Measurements from ENCODE around the gene EPS8L2.

The EPS8L2 gene

GRCh38 chr11:763549-764321 lies 57.7 kb downstream of the EPS8L2 start:
- H3K27me3 Mint-ChIP-seq (ENCODE audit: low read depth): no peaks in the 10 kb centered on the region

DNA sequence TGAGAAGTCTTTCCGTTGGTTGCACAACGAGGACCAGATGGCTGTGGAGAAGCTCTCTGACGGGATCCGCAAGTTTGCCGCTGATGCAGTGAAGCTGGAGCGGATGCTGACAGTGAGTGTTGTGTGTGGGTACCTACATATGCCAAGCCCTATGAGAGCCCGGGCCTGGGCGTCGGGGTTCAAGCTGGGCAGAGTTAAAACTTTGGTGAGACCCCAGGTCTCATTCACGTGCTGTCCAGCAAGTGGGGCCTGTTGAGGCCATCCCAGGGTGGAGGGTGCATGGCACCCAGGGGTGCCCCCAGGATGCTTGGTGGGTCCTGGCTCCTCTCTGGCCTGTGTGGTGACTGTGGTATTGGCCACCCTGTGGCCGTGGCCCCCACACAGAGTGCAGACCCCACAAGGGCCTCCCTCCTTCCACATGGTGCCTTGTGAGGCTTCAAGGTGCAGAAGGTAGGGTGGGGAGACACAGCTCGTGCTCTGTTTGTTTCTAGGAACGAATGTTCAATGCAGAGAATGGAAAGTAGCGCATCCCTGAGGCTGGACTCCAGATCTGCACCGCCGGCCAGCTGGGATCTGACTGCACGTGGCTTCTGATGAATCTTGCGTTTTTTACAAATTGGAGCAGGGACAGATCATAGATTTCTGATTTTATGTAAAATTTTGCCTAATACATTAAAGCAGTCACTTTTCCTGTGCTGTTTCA lies 58.4 kb downstream of the EPS8L2 start:
- H3K4me3 Mint-ChIP-seq: no peak overlapping the region
- peaks cover 2% of the 10 kb centered on the region for H3K4me1 Mint-ChIP-seq (ENCODE audit: low read depth)
- no peaks in the 10 kb centered on the region for H3K9me3 Mint-ChIP-seq
- H3K27ac Mint-ChIP-seq: no peak overlapping the region
- H3K36me3 Mint-ChIP-seq (ENCODE audit: low read depth): peaks cover 24% of the 10 kb centered on the region
- H3K27me3 Mint-ChIP-seq (ENCODE audit: low read depth): no peaks in the 10 kb centered on the region

More at GRCh38 chr11:763549-764321, 57.7 kb downstream of the EPS8L2 start:
- no peaks in the 10 kb centered on the region for H3K9me3 Mint-ChIP-seq
- peaks cover 24% of the 10 kb centered on the region for H3K36me3 Mint-ChIP-seq (ENCODE audit: low read depth)
- H3K4me3 Mint-ChIP-seq: no peak overlapping the region
- H3K27ac Mint-ChIP-seq: no peak overlapping the region
- H3K4me1 Mint-ChIP-seq (ENCODE audit: low read depth): peaks cover 2% of the 10 kb centered on the region

DNA sequence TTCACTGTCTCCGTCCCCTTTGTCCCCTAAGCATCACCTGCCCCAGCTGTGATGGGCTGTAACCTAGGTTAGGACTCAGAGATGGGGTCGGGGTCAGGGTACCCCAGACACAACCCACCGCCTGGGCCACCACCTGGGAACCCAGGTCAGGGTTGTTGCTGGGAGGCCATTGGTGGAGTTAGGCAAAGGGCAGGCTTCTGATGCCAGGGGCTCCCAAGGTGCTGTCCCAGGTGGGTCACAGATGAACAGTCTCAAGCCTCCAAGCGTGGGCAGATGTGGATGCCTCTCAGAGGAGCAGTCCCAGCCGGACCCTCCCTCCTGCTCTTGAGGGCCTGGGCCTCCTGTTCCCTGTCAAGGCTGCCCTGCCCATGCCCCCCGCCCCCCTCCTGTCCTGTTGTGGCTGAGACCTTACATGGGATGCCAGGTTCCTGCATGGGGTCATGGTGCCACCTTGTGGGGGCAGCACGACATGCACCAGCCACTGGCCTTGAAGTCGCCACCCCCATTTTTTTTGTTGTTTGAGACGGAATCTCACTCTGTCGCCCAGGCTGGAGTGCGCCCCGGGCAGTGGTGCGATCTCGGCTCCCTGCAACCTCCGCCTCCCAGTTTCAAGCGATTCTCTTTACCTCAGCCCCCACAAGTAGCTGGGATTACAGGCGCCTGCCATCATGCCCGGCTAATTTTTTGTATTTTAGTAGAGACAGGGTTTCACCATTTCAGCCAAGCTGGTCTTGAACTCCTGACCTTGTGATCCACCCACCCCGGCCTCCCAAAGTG lies 59.2 kb downstream of the EPS8L2 start:
- H3K9me3 Mint-ChIP-seq: no peaks in the 10 kb centered on the region
- no peak overlapping the region for H3K27ac Mint-ChIP-seq
- H3K4me3 Mint-ChIP-seq: no peak overlapping the region
- peaks cover 19% of the 10 kb centered on the region for H3K36me3 Mint-ChIP-seq (ENCODE audit: low read depth)
- no peaks in the 10 kb centered on the region for H3K27me3 Mint-ChIP-seq (ENCODE audit: low read depth)
- peaks cover 1% of the 10 kb centered on the region for H3K4me1 Mint-ChIP-seq (ENCODE audit: low read depth)

DNA sequence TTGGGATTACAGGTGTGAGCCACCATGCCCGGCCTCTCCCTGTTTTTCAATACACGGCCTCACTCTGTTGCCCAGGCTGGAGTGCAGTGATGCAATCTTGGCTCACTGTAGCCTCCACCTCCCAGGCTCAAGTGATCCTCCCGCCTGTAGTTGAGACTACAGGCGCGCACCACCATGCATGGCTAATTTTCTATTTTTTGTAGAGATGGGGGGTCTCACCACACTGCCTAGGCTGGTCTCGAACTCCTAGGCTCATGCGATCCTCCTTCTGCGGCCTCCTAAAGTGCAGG lies 59.7 kb downstream of the EPS8L2 start:
- Mint-ChIP-seq H3K27ac (no peak overlapping the region), H3K36me3 (ENCODE audit: low read depth) (peaks cover 18% of the 10 kb centered on the region), H3K9me3 (no peaks in the 10 kb centered on the region), H3K27me3 (ENCODE audit: low read depth) (no peaks in the 10 kb centered on the region), H3K4me1 (ENCODE audit: low read depth) (no peaks in the 10 kb centered on the region), H3K4me3 (no peak overlapping the region)

DNA sequence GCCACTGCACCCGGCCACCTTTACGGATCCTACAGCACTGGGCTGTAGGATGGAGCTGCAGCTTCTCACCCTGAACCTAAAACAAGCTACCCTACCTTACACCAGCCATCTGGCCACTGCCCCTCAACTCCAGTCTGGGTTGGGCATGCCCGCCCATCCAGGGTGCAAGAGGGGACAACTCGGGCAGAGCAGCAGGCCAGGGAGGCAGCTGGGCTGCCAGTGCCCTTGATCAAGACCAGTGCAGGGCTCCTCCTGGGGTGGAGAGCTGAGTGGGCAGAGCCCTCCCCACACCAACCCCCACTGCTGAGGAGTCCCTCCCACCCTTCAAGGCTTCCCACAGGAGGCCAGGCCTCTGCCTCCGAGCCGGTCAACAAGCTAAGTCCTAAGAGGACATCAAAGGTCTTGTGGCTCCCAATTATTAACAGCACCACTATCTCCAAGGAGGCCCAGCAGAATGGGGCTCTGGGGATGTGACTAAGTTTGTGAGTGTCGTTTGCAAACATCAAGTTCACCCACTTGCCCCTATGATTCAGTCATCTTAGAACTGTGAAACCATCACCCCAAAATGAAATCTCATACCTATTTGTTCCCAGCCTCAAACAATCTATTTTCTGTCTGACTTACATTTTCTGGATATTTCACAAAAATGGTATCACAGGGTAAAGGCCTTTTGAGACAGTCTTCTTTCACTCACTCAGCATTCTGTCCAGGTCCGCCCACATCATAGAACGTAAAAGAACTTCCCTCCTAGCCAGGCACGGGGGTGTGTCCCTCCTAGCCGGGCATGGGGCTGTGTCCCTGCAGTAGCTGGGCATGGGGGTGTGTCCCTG lies 60.3 kb downstream of the EPS8L2 start:
- H3K27ac Mint-ChIP-seq: no peak overlapping the region
- no peaks in the 10 kb centered on the region for H3K27me3 Mint-ChIP-seq (ENCODE audit: low read depth)
- H3K9me3 Mint-ChIP-seq: no peaks in the 10 kb centered on the region
- peaks cover 18% of the 10 kb centered on the region for H3K36me3 Mint-ChIP-seq (ENCODE audit: low read depth)
- H3K4me3 Mint-ChIP-seq: no peak overlapping the region
- H3K4me1 Mint-ChIP-seq (ENCODE audit: low read depth): no peaks in the 10 kb centered on the region

DNA sequence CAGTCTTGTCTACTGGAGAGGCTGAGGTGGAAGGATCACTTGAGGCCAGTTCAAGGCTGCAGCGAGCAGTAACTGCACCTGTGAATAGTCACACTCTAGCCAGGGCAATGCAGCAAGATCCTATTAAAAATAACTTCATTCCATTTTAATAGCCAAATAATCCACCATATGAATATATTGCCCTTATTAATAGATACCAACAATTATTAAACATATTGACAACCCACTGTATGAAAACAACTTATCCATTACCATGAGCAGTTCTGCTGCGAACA lies 60.8 kb downstream of the EPS8L2 start:
- Mint-ChIP-seq H3K27ac (no peak overlapping the region), H3K36me3 (ENCODE audit: low read depth) (peaks cover 13% of the 10 kb centered on the region), H3K4me3 (no peak overlapping the region)

DNA sequence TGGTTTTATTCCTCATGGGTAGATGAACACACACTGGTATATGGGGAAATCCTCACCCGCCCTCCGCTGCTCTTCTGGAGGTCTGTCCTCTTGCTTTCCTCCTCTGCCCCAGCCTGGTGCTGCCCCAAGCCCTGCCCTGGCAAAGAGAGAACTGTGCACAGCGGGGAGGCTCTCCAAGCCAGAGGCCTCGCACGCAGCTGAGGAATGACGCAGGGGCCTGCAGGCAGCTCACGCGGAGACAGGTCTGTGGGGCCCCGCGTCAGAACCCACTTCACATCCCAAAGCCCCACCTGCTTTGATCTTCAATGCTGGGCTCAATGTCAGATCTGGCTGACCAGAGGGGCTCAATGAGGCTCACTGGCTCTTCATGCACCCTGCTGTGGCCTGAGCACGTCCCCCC lies 61.2 kb downstream of the EPS8L2 start:
- Mint-ChIP-seq H3K27me3 (ENCODE audit: low read depth) (no peaks in the 10 kb centered on the region), H3K9me3 (no peaks in the 10 kb centered on the region), H3K27ac (no peak overlapping the region), H3K4me3 (no peak overlapping the region), H3K36me3 (ENCODE audit: low read depth) (peaks cover 11% of the 10 kb centered on the region), H3K4me1 (ENCODE audit: low read depth) (no peaks in the 10 kb centered on the region)

More for the DNA sequence above, 60.8 kb downstream of the EPS8L2 start:
- no peaks in the 10 kb centered on the region for H3K27me3 Mint-ChIP-seq (ENCODE audit: low read depth)
- H3K9me3 Mint-ChIP-seq: no peaks in the 10 kb centered on the region
- no peaks in the 10 kb centered on the region for H3K4me1 Mint-ChIP-seq (ENCODE audit: low read depth)

DNA sequence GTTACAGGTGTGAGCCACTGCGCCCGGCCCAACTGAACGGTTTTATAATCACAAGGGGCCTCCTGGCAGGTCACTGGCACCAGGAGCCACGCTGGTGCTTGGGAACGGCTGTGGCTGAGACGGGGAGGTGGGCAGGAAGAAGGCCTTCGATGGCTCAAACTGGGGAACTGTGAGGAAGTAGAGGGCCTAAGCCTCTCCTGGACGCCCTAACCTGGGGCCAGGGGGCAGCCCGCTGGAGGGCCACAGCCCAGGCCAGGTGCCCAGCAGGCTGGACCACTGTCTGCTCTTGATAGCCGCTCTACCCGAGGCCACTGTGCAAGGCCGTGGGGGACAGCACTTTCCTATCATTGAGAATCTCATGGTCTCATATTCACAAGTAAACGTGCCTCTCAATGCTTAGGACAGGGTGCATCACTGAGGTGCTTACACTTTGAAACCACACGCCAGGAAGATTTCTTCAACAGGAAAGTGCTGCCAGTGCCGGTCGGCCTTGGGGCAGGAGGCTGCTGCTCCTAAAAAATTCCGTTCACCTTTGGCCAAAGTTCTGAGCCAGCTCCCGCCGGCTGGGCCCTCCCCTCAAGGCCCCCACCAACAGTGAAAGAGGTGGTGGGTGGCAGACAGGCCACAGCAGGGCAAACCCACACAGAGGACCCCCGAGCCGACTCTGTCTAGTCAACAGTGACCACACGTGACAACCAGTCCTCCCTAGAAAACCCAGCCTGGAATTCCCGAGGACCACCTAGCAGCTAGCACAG lies 64.0 kb downstream of the EPS8L2 start:
- no peak overlapping the region for H3K27ac Mint-ChIP-seq
- H3K4me3 Mint-ChIP-seq: no peak overlapping the region
- no peaks in the 10 kb centered on the region for H3K9me3 Mint-ChIP-seq
- no peaks in the 10 kb centered on the region for H3K4me1 Mint-ChIP-seq (ENCODE audit: low read depth)
- peaks cover 4% of the 10 kb centered on the region for H3K36me3 Mint-ChIP-seq (ENCODE audit: low read depth)
- no peaks in the 10 kb centered on the region for H3K27me3 Mint-ChIP-seq (ENCODE audit: low read depth)

DNA sequence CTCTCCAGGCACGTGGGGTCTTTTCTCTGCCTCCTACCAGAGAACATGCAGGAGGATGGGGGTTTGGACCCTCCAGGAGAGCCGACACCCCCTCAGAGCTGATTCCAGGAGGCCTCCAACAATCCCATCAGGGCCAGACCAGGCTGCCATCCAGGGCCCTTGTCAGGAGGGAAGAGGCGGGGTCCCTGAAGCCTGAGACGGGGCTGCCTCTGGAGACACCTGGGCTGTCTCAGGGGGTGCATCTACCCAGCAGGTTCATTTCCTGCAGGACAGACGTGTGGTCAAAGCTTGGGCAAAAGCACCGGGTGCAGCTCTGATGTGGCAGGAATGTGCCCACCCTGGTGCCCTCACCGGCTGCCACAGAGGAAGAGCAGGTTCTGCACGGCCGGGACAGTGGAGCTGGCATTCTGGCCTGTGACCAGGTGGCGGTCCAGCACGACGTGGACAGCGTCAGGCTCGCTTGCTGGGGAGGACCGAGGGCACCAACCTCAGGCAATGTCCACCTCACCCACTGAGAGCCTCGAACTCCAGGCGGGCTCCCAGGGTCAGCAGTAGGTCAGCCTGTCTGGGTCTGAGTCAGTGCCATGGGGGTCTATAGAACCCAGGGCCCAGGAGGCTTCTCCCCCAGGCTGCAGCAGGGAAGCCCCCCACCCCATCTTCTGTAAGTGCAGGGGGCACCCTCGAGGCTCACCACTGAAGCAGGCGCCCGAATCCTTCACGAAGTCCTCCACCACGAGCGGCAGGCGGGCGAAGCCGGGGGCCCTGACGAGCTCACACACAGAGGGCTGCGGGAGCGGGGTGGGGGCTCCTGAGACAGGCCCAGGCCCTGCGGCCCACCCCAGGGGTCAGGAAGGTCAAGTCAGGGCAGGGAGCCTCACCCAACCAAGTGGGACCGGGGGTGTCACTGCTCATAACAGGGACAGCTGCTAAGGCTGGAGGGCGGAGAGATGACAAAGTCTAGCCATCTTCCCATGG lies 64.9 kb downstream of the EPS8L2 start:
- H3K4me1 Mint-ChIP-seq (ENCODE audit: low read depth): peaks cover 4% of the 10 kb centered on the region
- no peak overlapping the region for H3K4me3 Mint-ChIP-seq

DNA sequence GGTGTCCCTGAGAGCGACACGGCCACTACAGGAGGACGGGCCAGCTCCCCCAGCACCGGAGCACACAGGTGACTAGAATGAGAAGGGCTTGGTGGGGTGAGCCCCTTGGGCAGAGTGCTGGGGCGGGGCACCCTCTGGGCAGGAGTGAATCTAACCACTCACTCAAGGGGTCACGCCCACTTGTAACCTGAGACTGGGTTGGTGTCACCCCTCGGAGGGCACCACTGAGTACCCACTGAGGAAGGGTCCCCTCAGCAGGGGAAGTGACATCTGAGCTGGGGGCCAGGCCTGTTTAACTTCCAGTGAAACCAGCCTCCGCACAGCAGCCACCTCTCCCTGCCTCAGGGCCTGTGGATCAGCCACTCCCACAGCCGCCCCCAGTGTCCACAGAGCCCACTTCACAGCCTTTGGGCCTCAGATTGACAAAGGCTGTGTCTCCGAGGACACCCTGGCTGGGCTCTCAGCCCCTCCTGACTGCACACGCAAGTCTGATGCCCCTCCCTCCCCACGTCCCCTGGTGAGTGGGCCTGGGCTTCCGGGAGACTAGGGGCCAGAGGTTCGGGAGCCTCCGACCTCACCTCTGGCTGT lies 65.7 kb downstream of the EPS8L2 start:
- H3K4me1 Mint-ChIP-seq (ENCODE audit: low read depth): peaks cover 8% of the 10 kb centered on the region
- H3K4me3 Mint-ChIP-seq: no peak overlapping the region
- H3K27me3 Mint-ChIP-seq (ENCODE audit: low read depth): no peaks in the 10 kb centered on the region
- no peak overlapping the region for H3K27ac Mint-ChIP-seq
- peaks cover 1% of the 10 kb centered on the region for H3K36me3 Mint-ChIP-seq (ENCODE audit: low read depth)
- no peaks in the 10 kb centered on the region for H3K9me3 Mint-ChIP-seq

More for the DNA sequence above, 64.9 kb downstream of the EPS8L2 start:
- peaks cover 4% of the 10 kb centered on the region for H3K36me3 Mint-ChIP-seq (ENCODE audit: low read depth)
- no peak overlapping the region for H3K27ac Mint-ChIP-seq
- H3K9me3 Mint-ChIP-seq: no peaks in the 10 kb centered on the region
- no peaks in the 10 kb centered on the region for H3K27me3 Mint-ChIP-seq (ENCODE audit: low read depth)

DNA sequence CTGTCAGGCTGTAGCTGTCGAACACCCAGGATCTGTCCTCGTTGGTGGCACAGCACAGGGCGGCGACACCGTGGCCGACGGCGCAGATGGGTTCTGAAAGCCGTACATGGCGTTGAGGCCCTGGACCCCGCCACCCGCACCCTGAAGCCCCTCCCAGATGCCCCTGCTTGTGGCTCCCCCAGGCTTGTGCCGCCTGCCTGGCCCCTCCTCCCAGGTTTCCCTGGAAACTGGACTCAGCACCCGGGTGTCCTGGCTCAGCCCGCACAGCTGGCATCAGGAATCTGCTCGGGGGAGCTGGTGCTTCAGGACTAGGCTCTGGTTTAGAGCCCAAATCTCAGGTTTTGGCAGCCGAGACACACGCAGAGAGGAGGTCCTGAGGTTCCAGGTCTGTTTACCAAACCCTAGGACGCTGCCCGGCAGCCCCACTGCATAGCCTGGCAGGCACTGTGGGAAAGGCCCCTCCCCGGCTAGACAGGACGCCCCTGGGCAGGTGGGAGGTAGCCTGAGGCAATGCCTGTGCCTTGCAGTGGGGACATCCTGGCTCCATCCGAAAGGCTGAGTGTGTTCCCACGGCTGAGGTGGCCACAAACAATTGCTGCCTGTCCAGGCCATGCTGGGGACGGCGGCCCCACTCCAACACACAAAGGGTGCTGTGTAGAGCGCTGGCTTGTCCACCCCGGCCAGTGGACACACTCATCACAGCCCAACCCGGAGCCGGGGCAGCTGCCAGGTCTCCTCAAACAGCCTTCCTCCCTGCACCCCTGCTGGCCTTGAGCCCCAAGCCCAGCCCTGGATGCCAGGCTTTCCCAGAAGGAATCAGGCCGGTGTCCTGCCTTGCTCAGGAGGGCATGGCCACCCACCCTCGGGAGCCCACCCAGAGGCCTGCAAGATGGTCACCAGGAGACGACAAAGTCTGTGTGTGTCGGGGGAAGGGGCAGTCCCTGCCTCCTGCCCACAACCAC lies 66.7 kb downstream of the EPS8L2 start:
- peaks cover 8% of the 10 kb centered on the region for H3K4me1 Mint-ChIP-seq (ENCODE audit: low read depth)
- H3K27me3 Mint-ChIP-seq (ENCODE audit: low read depth): no peaks in the 10 kb centered on the region
- H3K27ac Mint-ChIP-seq: no peak overlapping the region
- no peaks in the 10 kb centered on the region for H3K9me3 Mint-ChIP-seq
- no peak overlapping the region for H3K4me3 Mint-ChIP-seq
- H3K36me3 Mint-ChIP-seq (ENCODE audit: low read depth): no peaks in the 10 kb centered on the region

DNA sequence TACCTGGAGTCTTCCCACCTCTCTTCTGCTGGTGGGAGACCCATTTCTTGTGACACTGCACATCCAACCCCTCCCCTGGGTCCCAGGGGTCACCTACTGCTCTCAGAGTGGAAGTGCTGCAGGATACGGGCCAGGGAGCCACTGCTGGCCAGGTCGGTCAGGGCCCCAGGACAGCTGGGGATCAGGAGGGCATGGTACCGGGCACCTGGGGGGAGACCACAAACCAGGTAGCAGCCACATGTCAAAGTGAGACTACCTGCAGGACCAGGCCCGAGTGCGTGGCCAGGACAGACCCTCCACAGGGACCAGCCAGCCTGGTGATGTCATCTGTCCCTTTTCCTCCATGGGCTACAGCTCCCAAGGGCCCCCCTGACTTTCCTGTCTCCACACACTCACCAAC lies 67.4 kb downstream of the EPS8L2 start:
- H3K27me3 Mint-ChIP-seq (ENCODE audit: low read depth): no peaks in the 10 kb centered on the region
- H3K27ac Mint-ChIP-seq: no peak overlapping the region
- no peak overlapping the region for H3K4me3 Mint-ChIP-seq
- H3K4me1 Mint-ChIP-seq (ENCODE audit: low read depth): peaks cover 9% of the 10 kb centered on the region
- H3K9me3 Mint-ChIP-seq: no peaks in the 10 kb centered on the region
- no peaks in the 10 kb centered on the region for H3K36me3 Mint-ChIP-seq (ENCODE audit: low read depth)

All from T-helper 1 cell treated with Interleukin-12 subunit alpha and Interleukin-12 subunit beta and Interleukin-4 antibody, amounts not matched to agents 30 μg/mL and 1 μg/mL, for 36 hours (primary cell).